ENCODE measurements around the gene ZDHHC13. TPM values are rescaled to one million over a fixed set of nuclear protein-coding genes. Genes with fewer than 3 reads are reported as not detected.

ZDHHC13 gene
- total and polyA plus RNA-seq, 10 of the 15 experiments (the other 5 are each of a cell fraction or from before 2014, with no cell fraction given) = 8.5 to 34.2 (median 20.4) TPM

DNA sequence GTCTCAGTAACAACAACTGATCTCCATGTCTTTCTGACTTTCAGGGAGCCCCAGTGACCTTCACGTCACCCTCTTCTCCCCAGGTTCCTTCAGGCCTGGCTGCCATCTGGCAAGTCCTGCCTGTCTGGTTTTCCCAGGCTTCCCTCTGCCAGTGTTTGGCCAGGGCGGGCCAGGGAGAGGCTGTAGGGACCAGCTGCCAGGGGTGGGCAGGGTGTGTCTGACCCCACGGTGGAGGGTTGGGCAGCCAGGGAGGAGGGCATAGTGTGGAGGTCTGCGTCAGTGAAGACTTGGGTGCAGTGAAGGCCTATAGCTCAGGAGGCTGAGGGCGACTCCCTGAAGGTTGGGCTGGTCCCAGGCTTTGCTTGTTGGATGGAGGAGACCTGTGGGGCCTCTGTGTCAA lies 44.5 kb upstream of the ZDHHC13 start:
- BruUV-seq (replicated peaks) = no TSS peak
- in situ Hi-C loops (cut with MboI) = loop anchor here (5.0 to 10.0 kb wide), 2 partner anchors 485 to 832 kb away; no protein-coding TSS in a partner anchor

More for the DNA sequence above, 44.5 kb upstream of the ZDHHC13 start:
- no peak overlapping the region for H3K4me3 ChIP-seq
- no peak for FAIRE-seq
- H3K9me3 ChIP-seq (replicated peaks; ENCODE audit: control insufficient read depth, insufficient read depth, low read length) = no peaks in the 10 kb centered on the region
- WGBS (ENCODE audit: insufficient coverage, insufficient replicate concordance, low lambda C conversion rate, missing lambda C conversion rate) = 51% methylated on average over 5 of the region's 5 CpGs
- DNase-seq (ENCODE audit: low read depth, low spot score) = no peak
- no peaks in the 10 kb centered on the region for H3K36me3 ChIP-seq (ENCODE audit: control insufficient read depth in 2 of 2, insufficient read depth in 2 of 2, low read length in 1 of 2)
- no peak overlapping the region for H3K9ac ChIP-seq (ENCODE audit: control insufficient read depth, insufficient read depth, low read length)
- H3K27ac ChIP-seq (ENCODE audit: control insufficient read depth, insufficient read depth) = no peak overlapping the region
- no peaks in the 10 kb centered on the region for H3K4me1 ChIP-seq (ENCODE audit: control insufficient read depth, insufficient read depth, low read length)
- H3K79me2 ChIP-seq (ENCODE audit: control insufficient read depth, insufficient read depth, low read length) = no peaks in the 10 kb centered on the region
- TF ChIP-seq YY1 (IDR thresholded peaks at IDR 0.05; ENCODE audit: low read depth, low read length) = no peak
- no peak for TF ChIP-seq RAD21 (IDR thresholded peaks at IDR 0.05; ENCODE audit: insufficient read depth, low read depth, low read length)
- TF ChIP-seq NFXL1 (IDR thresholded peaks at IDR 0.05; ENCODE audit: borderline replicate concordance) = no peak
- TF ChIP-seq RBBP5 (conservative IDR thresholded peaks at IDR 0.05) = no peak
- TF ChIP-seq SREBF1 (IDR thresholded peaks at IDR 0.05; ENCODE audit: low read length) = no peak
- no peak for TF ChIP-seq CHD1 (IDR thresholded peaks at IDR 0.05; ENCODE audit: low read depth, low read length)
- no peak for TF ChIP-seq IRF3 (IDR thresholded peaks at IDR 0.05)
- no peak for TF ChIP-seq ZNF24 (IDR thresholded peaks at IDR 0.05)
- no peak for TF ChIP-seq SMAD5 (IDR thresholded peaks at IDR 0.05; ENCODE audit: low read depth)
- no peak for TF ChIP-seq KDM1A (IDR thresholded peaks at IDR 0.05; ENCODE audit: borderline replicate concordance)
- no peak for TF ChIP-seq ESRRA (IDR thresholded peaks at IDR 0.05; ENCODE audit: low read length)
- TF ChIP-seq HDAC6 (IDR thresholded peaks at IDR 0.05; ENCODE audit: unreplicated experiment) = no peak
- TF ChIP-seq NR2C1 (IDR thresholded peaks at IDR 0.05) = no peak
- TF ChIP-seq, protein P1, sequence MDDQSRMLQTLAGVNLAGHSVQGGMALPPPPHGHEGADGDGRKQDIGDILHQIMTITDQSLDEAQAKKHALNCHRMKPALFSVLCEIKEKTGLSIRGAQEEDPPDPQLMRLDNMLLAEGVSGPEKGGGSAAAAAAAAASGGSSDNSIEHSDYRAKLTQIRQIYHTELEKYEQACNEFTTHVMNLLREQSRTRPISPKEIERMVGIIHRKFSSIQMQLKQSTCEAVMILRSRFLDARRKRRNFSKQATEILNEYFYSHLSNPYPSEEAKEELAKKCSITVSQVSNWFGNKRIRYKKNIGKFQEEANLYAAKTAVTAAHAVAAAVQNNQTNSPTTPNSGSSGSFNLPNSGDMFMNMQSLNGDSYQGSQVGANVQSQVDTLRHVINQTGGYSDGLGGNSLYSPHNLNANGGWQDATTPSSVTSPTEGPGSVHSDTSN (IDR thresholded peaks at IDR 0.05; ENCODE audit: insufficient replicate concordance, low read depth, low read length) = no peak
- TF ChIP-seq USF2 (IDR thresholded peaks at IDR 0.05; ENCODE audit: borderline replicate concordance, low read depth, low read length) = no peak
- TF ChIP-seq TAF1 (IDR thresholded peaks at IDR 0.05; ENCODE audit: borderline replicate concordance, low read depth, low read length) = no peak
- intact Hi-C loops (cut with micrococcal nuclease; ENCODE audit: unreplicated experiment) = loop anchor here (5.0 to 10.0 kb wide), 3 partner anchors 185 to 832 kb away; no protein-coding TSS in a partner anchor
- no peak overlapping the region for H2AFZ ChIP-seq (ENCODE audit: control insufficient read depth, low read depth, low read length)
- ChIA-PET CTCF (interaction anchor here (0.6 to 5.8 kb wide), 6 partner anchors 8 to 481 kb away, joined by 3 to 77 read pairs (median 10); no protein-coding TSS in a partner anchor), RAD21 (ENCODE audit: unreplicated experiment) (no interaction called here), POLR2A (no interaction called here), SMC1A (ENCODE audit: uncharacterized antibody, unreplicated experiment) (interaction anchor here (2.4 kb wide), 1 partner anchor 187 kb away, joined by 8 read pairs; no protein-coding TSS in a partner anchor)
- peaks cover 0 to 2% of the 10 kb centered on the region in 2 experiments; a peak in 2 of 4 replicates for H3K27me3 ChIP-seq (replicated peaks in 1 of 2; ENCODE audit: control insufficient read depth in 2 of 2, insufficient read depth in 2 of 2, low read length in 1 of 2)
- H4K20me1 ChIP-seq (ENCODE audit: control insufficient read depth, insufficient read depth) = peaks cover 2% of the 10 kb centered on the region; the same call in 1 of the 2 replicates
- no peak for ATAC-seq
- no peak overlapping the region for H3K4me2 ChIP-seq (ENCODE audit: control insufficient read depth, insufficient read depth)
